Mesendoderm (in vitro differentiated cells): ENCODE data around the gene SMIM23.

ENCODE experiments used
- DNase-seq: peaks from one replicate; pipeline ENCODE4 v3.0.0; 2013
- H2AK5ac ChIP-seq: 2 replicates; pipeline ENCODE4 v1.6.1; 2013; ENCODE audit warnings: low read length, inconsistent platforms
- H2BK120ac ChIP-seq: 2 replicates; pipeline ENCODE4 v1.6.1; 2013; ENCODE audit warnings: low read depth, mild to moderate bottlenecking, low read length, moderate library complexity, mixed read lengths
- H2BK15ac ChIP-seq: replicated peaks from 2 replicates; pipeline ENCODE4 v1.6.1; 2013; ENCODE audit warnings: low read depth, mild to moderate bottlenecking, moderate library complexity
- H2BK5ac ChIP-seq: 2 replicates; pipeline ENCODE4 v1.6.1; 2013; ENCODE audit warnings: low read length, inconsistent platforms
- H3K18ac ChIP-seq: 2 replicates; pipeline ENCODE4 v1.6.1; 2013; ENCODE audit warnings: mild to moderate bottlenecking, low read length, mixed read lengths
- H3K23ac ChIP-seq: one replicate; pipeline ENCODE4 v1.6.1; 2013; ENCODE audit warnings: low read length
- H3K27ac ChIP-seq: 2 replicates; pipeline ENCODE4 v1.5.1; 2013; ENCODE audit warnings: low read depth, mild to moderate bottlenecking, inconsistent platforms, low read length, moderate library complexity
- H3K27me3 ChIP-seq: 2 replicates; pipeline ENCODE4 v1.6.1; 2013; ENCODE audit warnings: low read length, control low read depth, mild to moderate bottlenecking, inconsistent platforms; ENCODE audit not compliant: insufficient read depth, poor library complexity
- H3K36me3 ChIP-seq: 2 replicates; pipeline ENCODE4 v1.6.1; 2013; ENCODE audit warnings: low read length, inconsistent platforms; ENCODE audit not compliant: control insufficient read depth, insufficient read depth
- H3K4ac ChIP-seq: one replicate; pipeline ENCODE4 v1.6.1; 2013; ENCODE audit warnings: low read depth, mild to moderate bottlenecking, low read length, moderate library complexity
- H3K4me1 ChIP-seq: 2 replicates; pipeline ENCODE4 v1.6.1; 2013; ENCODE audit warnings: low read depth, low read length, inconsistent platforms; ENCODE audit not compliant: control insufficient read depth
- H3K4me2 ChIP-seq: 2 replicates; pipeline ENCODE4 v1.6.1; 2013; ENCODE audit warnings: low read length
- H3K4me3 ChIP-seq: 2 replicates; pipeline ENCODE4 v1.5.1; 2013; ENCODE audit warnings: mild to moderate bottlenecking, low read length
- H3K56ac ChIP-seq: one replicate; pipeline ENCODE4 v1.6.1; 2013; ENCODE audit warnings: low read length
- H3K79me1 ChIP-seq: 2 replicates; pipeline ENCODE4 v1.6.1; 2013; ENCODE audit warnings: low read length, inconsistent platforms
- H3K79me2 ChIP-seq: 2 replicates; pipeline ENCODE4 v1.6.1; 2013; ENCODE audit warnings: mild to moderate bottlenecking, low read length; ENCODE audit not compliant: control insufficient read depth, insufficient read depth
- H3K9ac ChIP-seq: 2 replicates; pipeline ENCODE4 v1.6.1; 2013; ENCODE audit warnings: low read length, inconsistent platforms
- H4K5ac ChIP-seq: one replicate; pipeline ENCODE4 v1.6.1; 2013; ENCODE audit warnings: low read length
- H4K8ac ChIP-seq: one replicate; pipeline ENCODE4 v1.6.1; 2013; ENCODE audit warnings: low read depth, mild to moderate bottlenecking, control low read depth, low read length, moderate library complexity
- WGBS: extraction: QIAGEN DNeasy Blood & Tissue Kit; methylation state at CpG from one replicate; pipeline ENCODE4 v1.1.7; 2013; ENCODE audit warnings: low lambda C conversion rate, missing lambda C conversion rate; ENCODE audit not compliant: insufficient coverage; ENCODE audit errors: extremely low coverage; 5-methylcytosine and 5-hydroxymethylcytosine counted together

Gene SMIM23

DNA sequence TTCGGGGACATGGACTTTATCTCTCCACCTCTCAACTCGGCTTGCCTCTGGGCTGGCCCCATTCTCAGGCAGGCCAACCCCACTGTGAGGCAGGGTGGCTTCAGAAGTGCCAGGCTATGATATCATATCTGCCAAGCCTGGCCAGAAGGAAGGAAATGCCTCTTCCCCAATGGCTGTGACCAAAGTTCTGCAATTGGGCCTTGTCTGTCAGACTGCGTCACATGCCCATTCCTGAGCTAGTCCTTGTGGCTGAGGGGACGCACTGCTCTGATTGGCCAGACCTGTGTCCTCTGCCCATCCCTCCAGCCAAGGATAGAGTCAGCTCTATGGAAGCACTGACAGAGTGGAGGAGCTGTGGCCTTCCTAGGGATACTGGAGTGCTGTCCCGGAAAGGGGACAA lies 11.9 kb downstream of the SMIM23 start:
- Histone ChIP-seq H3K4ac (no peak overlapping the region), H3K36me3 (no peaks in the 10 kb centered on the region), H3K27me3 (no peaks in the 10 kb centered on the region), H3K79me2 (no peaks in the 10 kb centered on the region), H4K5ac (no peak overlapping the region), H3K27ac (no peak overlapping the region), H2BK15ac (no peak overlapping the region), H3K4me1 (no peaks in the 10 kb centered on the region), H2BK120ac (no peak overlapping the region), H3K23ac (no peak overlapping the region), H3K18ac (no peak overlapping the region), H3K4me2 (no peak overlapping the region), H3K9ac (no peak overlapping the region), H2BK5ac (no peak overlapping the region), H2AK5ac (no peak overlapping the region), H3K4me3 (no peak overlapping the region), H4K8ac (no peak overlapping the region), H3K56ac (no peak overlapping the region), H3K79me1 (no peaks in the 10 kb centered on the region)
- DNase-seq: peak; percentile 25
- no CpG with 5 or more reads among the region's 5 CpGs for WGBS

DNA sequence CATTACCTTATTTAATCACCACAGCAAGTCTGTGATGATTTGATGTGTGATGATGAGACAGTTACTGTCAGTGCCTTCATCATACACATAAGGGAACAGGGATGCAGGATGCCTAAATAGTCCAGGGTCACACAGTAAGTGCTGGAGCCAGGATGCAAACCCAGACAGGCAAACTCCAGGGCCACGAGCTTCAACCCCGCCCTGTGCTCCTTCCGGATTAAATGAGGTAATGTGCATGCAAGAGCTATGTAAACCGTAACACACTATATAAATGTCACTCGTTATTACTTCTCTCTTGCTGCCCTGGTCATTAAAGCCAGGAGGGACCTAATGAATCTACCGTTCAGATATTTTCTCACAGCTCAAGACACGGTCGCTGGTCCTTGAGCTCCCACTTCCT lies 12.8 kb downstream of the SMIM23 start:
- Histone ChIP-seq H4K8ac (no peak overlapping the region), H3K9ac (no peak overlapping the region), H3K79me2 (no peaks in the 10 kb centered on the region), H3K27me3 (no peaks in the 10 kb centered on the region), H4K5ac (no peak overlapping the region), H3K18ac (no peak overlapping the region), H3K56ac (no peak overlapping the region), H3K23ac (no peak overlapping the region), H3K79me1 (no peaks in the 10 kb centered on the region), H3K36me3 (no peaks in the 10 kb centered on the region), H3K27ac (no peak overlapping the region), H2BK5ac (no peak overlapping the region), H3K4me3 (no peak overlapping the region), H3K4me2 (no peak overlapping the region), H2AK5ac (no peak overlapping the region), H3K4ac (no peak overlapping the region), H2BK120ac (no peak overlapping the region), H3K4me1 (no peaks in the 10 kb centered on the region), H2BK15ac (no peak overlapping the region)
- no CpG with 5 or more reads among the region's 8 CpGs for WGBS
- no peak for DNase-seq

DNA sequence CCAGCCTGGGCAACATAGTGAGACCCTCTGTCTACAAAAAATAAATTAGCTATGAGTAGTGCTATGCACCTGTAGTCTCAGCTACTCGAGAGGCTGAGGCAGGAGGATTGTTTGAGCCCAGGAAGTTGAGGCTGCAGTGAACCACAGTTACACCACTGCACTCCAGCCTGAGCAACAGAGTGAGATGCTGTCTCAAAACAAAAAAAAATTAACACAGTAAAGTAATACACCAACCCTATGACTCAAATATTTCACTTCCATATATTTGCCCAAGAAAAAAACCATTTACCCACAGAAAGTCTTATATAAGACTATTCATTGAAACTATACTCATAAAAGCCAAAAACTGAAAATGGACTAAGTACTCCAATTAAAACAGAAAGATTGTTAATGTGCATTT lies 16.2 kb downstream of the SMIM23 start:
- no peaks in the 10 kb centered on the region for H3K79me1 ChIP-seq
- no peak overlapping the region for H2BK120ac ChIP-seq
- no peak overlapping the region for H3K4ac ChIP-seq
- H3K23ac ChIP-seq: no peak overlapping the region
- no peak overlapping the region for H3K4me2 ChIP-seq
- no peak overlapping the region for H3K27ac ChIP-seq
- H4K5ac ChIP-seq: no peak overlapping the region
- no peaks in the 10 kb centered on the region for H3K4me1 ChIP-seq
- H3K18ac ChIP-seq: no peak overlapping the region
- H3K36me3 ChIP-seq: no peaks in the 10 kb centered on the region
- H2BK15ac ChIP-seq: no peak overlapping the region
- no peak overlapping the region for H3K4me3 ChIP-seq
- no peaks in the 10 kb centered on the region for H3K27me3 ChIP-seq
- no peak overlapping the region for H3K56ac ChIP-seq
- H4K8ac ChIP-seq: no peak overlapping the region
- no peak overlapping the region for H2BK5ac ChIP-seq
- DNase-seq: no peak
- no peak overlapping the region for H3K9ac ChIP-seq
- no peak overlapping the region for H2AK5ac ChIP-seq
- WGBS: no CpG with 5 or more reads among the region's 1 CpG
- H3K79me2 ChIP-seq: no peaks in the 10 kb centered on the region

DNA sequence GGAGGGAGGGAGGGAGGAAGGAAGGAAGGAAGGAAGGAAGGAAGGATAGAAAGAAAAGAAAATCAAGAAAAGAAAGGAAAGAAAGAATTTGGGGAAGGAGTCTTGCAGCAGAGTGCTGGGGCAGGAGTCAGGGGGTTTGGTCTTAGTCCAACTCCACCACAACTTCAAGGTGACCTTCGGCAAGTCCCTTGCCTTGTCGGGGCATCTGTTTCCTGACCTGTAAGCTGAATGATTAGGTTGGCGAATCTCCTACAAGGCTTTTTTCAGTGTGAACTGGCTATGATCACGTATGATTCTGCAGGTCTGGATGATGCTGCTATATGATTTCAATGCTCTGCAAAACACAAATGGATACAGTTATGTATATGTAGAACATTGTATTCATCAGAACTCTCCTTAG lies 20.1 kb downstream of the SMIM23 start:
- H3K18ac ChIP-seq: no peak overlapping the region
- no peak overlapping the region for H2BK5ac ChIP-seq
- WGBS: no CpG with 5 or more reads among the region's 4 CpGs

DNA sequence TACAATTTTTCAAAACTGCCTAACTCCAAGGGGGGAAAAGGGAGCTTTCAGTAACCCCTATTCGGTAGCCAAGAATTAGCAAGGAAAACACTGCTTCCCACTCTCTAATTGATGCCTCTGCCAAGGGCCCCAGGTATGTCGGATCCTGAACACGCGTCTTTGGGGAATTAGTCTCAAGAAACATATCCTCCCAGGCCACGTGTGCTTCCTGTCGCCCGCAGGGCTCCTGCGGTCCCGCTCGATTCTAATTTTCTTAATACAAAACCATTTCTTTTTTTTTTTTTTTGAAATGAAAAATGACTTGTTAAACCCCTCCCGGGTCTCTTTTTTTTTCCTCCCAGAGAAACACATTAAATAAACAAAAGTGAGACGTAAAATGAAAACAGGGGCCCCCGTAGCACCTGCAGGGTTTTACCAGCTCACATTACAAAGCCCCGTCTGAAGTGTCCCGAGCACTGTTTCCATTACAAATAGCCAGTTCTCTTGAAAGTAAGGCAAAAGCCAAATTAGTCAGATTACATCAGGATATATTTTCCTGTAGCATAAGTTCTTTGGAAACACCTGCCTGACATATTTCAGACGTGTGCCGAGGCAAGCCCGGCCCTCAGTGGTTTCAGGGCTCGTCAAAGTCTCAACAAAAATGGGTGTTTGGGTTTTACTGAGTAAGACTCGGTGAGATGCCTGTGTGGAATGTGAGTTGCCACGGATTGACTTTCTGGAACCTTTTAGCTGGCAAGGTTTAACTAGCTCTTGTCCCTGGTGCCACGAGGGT lies 21.5 kb downstream of the SMIM23 start:
- Histone ChIP-seq H3K18ac (no peak overlapping the region), H3K56ac (no peak overlapping the region), H3K4me1 (no peaks in the 10 kb centered on the region), H2BK120ac (no peak overlapping the region), H3K36me3 (no peaks in the 10 kb centered on the region), H3K27me3 (no peaks in the 10 kb centered on the region), H4K5ac (no peak overlapping the region), H2BK15ac (no peak overlapping the region), H2BK5ac (no peak overlapping the region), H3K9ac (no peak overlapping the region), H3K23ac (no peak overlapping the region), H3K79me1 (no peaks in the 10 kb centered on the region), H3K27ac (no peak overlapping the region), H3K4me2 (no peak overlapping the region), H3K4me3 (no peak overlapping the region), H2AK5ac (no peak overlapping the region), H3K79me2 (no peaks in the 10 kb centered on the region), H4K8ac (no peak overlapping the region), H3K4ac (no peak overlapping the region)
- no peak for DNase-seq
- no CpG with 5 or more reads among the region's 22 CpGs for WGBS

More for the DNA sequence above, 20.1 kb downstream of the SMIM23 start:
- H3K4ac ChIP-seq: no peak overlapping the region
- H3K36me3 ChIP-seq: no peaks in the 10 kb centered on the region
- H3K9ac ChIP-seq: no peak overlapping the region
- H3K4me1 ChIP-seq: no peaks in the 10 kb centered on the region
- H2BK15ac ChIP-seq: no peak overlapping the region
- DNase-seq: no peak
- H3K56ac ChIP-seq: no peak overlapping the region
- no peak overlapping the region for H3K23ac ChIP-seq
- no peaks in the 10 kb centered on the region for H3K27me3 ChIP-seq
- no peak overlapping the region for H2AK5ac ChIP-seq
- H4K5ac ChIP-seq: no peak overlapping the region
- no peak overlapping the region for H3K4me3 ChIP-seq
- H3K79me2 ChIP-seq: no peaks in the 10 kb centered on the region
- no peaks in the 10 kb centered on the region for H3K79me1 ChIP-seq
- no peak overlapping the region for H2BK120ac ChIP-seq
- no peak overlapping the region for H3K4me2 ChIP-seq
- H3K27ac ChIP-seq: no peak overlapping the region
- no peak overlapping the region for H4K8ac ChIP-seq

DNA sequence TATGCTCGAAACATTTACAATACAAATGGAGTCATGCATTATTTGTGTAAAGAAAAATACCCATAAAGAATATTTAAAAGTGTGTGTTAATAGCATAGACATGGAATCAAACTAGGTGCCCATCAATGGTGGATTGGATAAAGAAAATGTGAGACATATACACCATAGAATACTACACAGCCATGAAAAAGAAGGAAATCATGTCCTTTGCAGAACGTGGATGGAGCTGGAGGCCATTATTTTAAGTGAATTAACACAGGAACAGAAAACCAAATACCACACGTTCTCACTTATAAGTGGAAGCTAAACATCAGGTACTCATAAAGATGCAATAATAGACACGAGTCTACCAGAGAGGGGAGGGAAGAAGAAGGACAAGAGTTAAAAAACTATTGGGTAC lies 22.8 kb downstream of the SMIM23 start:
- no peak for DNase-seq
- H3K4me3 ChIP-seq: no peak overlapping the region
- WGBS: no CpG with 5 or more reads among the region's 4 CpGs
- no peak overlapping the region for H3K27ac ChIP-seq
- no peak overlapping the region for H3K23ac ChIP-seq
- H4K5ac ChIP-seq: no peak overlapping the region
- H2BK15ac ChIP-seq: no peak overlapping the region
- no peaks in the 10 kb centered on the region for H3K79me1 ChIP-seq
- H2BK120ac ChIP-seq: no peak overlapping the region
- H3K9ac ChIP-seq: no peak overlapping the region
- no peak overlapping the region for H4K8ac ChIP-seq
- H3K4me2 ChIP-seq: no peak overlapping the region
- no peaks in the 10 kb centered on the region for H3K36me3 ChIP-seq
- no peaks in the 10 kb centered on the region for H3K4me1 ChIP-seq
- H3K79me2 ChIP-seq: no peaks in the 10 kb centered on the region
- H3K56ac ChIP-seq: no peak overlapping the region
- no peak overlapping the region for H2AK5ac ChIP-seq
- no peak overlapping the region for H3K4ac ChIP-seq
- H3K18ac ChIP-seq: no peak overlapping the region
- no peaks in the 10 kb centered on the region for H3K27me3 ChIP-seq
- no peak overlapping the region for H2BK5ac ChIP-seq
